GM13976 (cell line): ENCODE data around the gene KRT79.

Experiments
- DNase-seq: peaks from one replicate; pipeline ENCODE4 v3.0.0; 2012; ENCODE audit warnings: low spot score
- CTCF ChIP-seq: IDR thresholded peaks from 2 replicates; pipeline ENCODE4 v1.5.1; 2012; ENCODE audit warnings: borderline replicate concordance, mild to moderate bottlenecking; ENCODE audit not compliant: insufficient read depth; ENCODE audit errors: extremely low read depth, missing control alignments, control extremely low read depth
- in situ Hi-C: fragments of 300-500 bp; cut with MboI; formaldehyde crosslinking; loops from one replicate; pipeline ENCODE4 v1.12.0; 2022; ENCODE audit warnings: low sequenced_read_pairs, mixed read lengths, inconsistent platforms; ENCODE audit not compliant: unreplicated experiment

Gene KRT79

GRCh38 chr12:52811191-52812072 lies 22.7 kb downstream of the KRT79 start:
- in situ Hi-C loops = no loop called here
- TF ChIP-seq CTCF = no peak
- DNase-seq = no peak

- in situ Hi-C loops = no loop called here
- DNase-seq = no peak
- no peak for TF ChIP-seq CTCF
Observed at GRCh38 chr12:52810554-52810953, 23.6 kb downstream of the KRT79 start.

- TF ChIP-seq CTCF = no peak
- in situ Hi-C loops = no loop called here
- no peak for DNase-seq
Observed at GRCh38 chr12:52809166-52809565, 24.9 kb downstream of the KRT79 start.

GRCh38 chr12:52808573-52809160 lies 25.4 kb downstream of the KRT79 start:
- no peak for DNase-seq
- in situ Hi-C loops = no loop called here

GRCh38 chr12:52807544-52808470 lies 26.3 kb downstream of the KRT79 start:
- in situ Hi-C loops = no loop called here
- TF ChIP-seq CTCF = no peak

More at GRCh38 chr12:52808573-52809160, 25.4 kb downstream of the KRT79 start:
- no peak for TF ChIP-seq CTCF

More at GRCh38 chr12:52807544-52808470, 26.3 kb downstream of the KRT79 start:
- no peak for DNase-seq
